Measurements from ENCODE around the gene ABHD2. TPM values are rescaled to one million over a fixed set of nuclear protein-coding genes. Genes with fewer than 3 reads are reported as not detected.
"Not testable (repeated sequence)": the region's sequence is repeated elsewhere in the genome, so short reads cannot be mapped to it uniquely, and the experiment has no call there.

The ABHD2 gene
- total RNA-seq (2014; rRNA removed; shearing (Covaris generic); ENCODE audit: low replicate concordance) = 9.5 and 18.3 TPM in 2 replicates

DNA sequence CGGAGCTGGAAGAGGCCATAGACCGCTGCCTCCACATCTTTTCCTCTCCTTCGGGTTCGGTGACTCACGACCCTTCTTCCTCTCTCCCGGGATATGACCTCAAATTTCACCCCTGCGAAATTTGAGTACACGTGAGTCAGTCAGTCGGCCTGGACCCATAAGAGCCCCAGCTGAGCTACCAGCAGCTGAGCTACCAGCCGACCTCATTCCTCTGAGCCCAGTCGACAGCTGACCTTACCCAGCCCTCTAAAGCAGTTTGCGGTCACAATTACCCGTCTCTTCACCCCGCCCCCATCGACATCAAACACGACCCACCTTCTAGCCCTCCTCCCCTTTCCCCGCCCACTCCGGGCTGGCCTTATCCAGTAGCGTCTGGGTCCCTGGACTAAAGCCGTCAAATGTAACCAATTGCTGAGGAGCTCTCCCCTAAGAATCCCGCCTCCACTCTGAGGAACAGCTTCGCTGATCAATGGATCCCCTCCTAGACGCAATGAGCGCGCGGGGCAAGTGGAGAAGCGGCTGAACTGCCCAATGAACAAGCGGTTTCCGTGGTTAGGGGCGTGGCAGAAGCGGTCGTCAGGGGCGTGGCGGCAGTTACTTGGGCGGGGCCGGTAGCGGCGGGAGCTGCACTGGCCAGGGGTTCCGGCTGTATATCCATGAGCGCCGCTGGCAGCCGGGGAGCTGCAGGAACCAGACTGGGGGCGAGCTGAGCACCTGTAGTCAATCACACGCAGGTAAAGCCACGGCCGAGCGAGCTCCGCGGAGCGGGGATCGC lies at the start of gene ABHD2:
TSS of gene ABHD2 (plus strand) at position 627 of the 775 bp plus-strand sequence. CDS start 27,872 bp downstream, outside the sequence.
- DNase-seq = peak; percentile 99
- H3K9me3 ChIP-seq = no peaks in the 10 kb centered on the region
- H3K27me3 ChIP-seq = no peaks in the 10 kb centered on the region
- peak within 1 kb of the TSS; percentile 91 for H3K4me3 ChIP-seq
- peaks cover 2% of the 10 kb centered on the region for H3K36me3 ChIP-seq

- no peaks in the 10 kb centered on the region for H3K36me3 ChIP-seq
- DNase-seq = no peak
Observed at GRCh38 chr15:89039142-89039541, 49.1 kb upstream of the ABHD2 start.

DNA sequence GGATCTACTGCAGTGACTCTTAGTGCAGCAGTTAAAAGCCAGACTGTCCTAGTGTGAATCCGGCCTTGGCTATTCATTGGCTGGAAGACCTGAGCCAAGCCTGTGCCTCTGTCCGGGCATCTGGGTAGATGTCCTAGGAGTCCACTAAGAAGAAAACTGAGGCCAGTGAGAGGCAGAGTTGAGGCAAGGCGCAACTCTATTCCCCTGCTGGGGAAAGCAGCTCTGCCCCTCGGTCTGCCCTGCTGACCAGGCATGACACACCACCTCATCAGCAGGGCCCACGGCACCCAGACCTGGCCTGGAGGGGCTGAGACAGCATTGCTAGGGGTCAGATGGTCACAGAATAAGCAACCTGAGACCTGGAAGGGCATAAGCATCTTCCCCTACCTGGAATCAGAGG lies 46.7 kb upstream of the ABHD2 start:
- DNase-seq = no peak
- Histone ChIP-seq H3K4me3 (peak overlapping the region; percentile 38), H3K27me3 (no peaks in the 10 kb centered on the region), H3K9me3 (no peaks in the 10 kb centered on the region), H3K36me3 (no peaks in the 10 kb centered on the region)

More at GRCh38 chr15:89039142-89039541, 49.1 kb upstream of the ABHD2 start:
- Histone ChIP-seq H3K4me3 (no peak overlapping the region), H3K27me3 (no peaks in the 10 kb centered on the region), H3K9me3 (no peaks in the 10 kb centered on the region)

DNA sequence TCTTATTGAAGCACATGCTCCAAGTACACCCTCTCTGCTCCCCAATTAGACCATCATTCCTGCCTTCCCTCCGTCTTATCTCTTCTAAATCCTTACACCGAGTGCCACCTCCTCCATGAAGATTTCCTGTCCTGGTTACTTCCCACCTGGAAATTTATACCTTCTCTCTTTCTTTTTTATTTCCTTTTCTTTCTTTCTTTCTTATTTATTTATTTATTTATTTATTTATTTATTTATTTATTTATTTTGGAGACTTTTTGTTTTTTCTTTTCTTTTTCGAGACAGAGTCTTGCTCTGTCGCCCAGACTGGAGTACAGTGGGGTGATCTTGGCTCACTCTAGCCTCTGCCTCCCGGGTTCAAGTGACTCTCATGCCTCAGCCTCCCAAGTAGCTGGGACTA lies 45.9 kb upstream of the ABHD2 start:
- no peaks in the 10 kb centered on the region for H3K27me3 ChIP-seq

DNA sequence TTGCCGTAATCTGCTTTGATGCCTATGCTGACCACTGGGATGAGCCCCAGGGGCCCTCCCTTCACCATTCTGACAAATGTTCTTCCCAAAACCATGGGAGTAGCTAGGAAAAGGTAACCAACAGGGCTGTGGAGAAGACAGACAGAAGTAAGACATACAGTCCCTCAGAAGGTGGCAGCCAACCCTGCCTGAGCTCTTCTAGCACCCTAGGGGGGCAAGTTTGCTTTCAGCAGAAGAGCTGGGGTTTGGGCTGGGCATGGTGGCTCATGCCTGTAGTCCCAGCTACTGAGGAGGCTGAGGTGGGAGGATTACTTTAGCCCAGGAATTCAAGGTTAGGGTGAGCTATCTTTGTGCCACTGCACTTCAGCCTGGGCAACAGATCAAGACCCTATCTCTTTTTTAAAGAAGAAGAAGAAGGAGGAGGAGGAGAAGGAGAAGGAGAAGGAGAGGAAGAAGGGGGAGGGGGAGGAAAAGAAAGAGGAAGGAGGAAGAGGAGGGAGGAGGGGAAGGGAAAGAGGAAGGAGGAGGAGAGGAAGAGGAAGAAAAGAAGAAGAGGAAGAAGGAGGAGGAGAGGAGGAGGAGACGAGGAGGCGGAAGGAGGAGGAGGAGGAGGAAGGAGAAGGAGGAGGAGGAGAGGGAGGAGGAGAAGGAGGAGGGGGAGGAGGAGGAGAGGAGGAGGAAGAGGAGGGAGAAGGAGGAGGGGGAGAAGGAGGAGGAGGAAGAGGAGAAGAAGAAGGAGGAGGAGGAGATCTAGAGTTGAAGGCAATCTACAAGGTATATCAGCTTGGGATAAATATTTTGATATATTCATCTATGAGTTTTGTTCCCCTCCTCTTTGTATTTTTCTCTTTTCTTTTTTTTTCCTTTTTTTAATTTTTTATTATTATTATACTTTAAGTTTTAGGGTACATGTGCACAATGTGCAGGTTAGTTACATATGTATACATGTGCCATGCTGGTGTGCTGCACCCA lies 44.9 kb upstream of the ABHD2 start:
- no peaks in the 10 kb centered on the region for H3K9me3 ChIP-seq
- no peaks in the 10 kb centered on the region for H3K27me3 ChIP-seq
- H3K4me3 ChIP-seq = no peak overlapping the region
- no peaks in the 10 kb centered on the region for H3K36me3 ChIP-seq
- DNase-seq = no peak

More for the DNA sequence above, 45.9 kb upstream of the ABHD2 start:
- Histone ChIP-seq H3K9me3 (no peaks in the 10 kb centered on the region), H3K4me3 (no peak overlapping the region), H3K36me3 (no peaks in the 10 kb centered on the region)
- no peak for DNase-seq

DNA sequence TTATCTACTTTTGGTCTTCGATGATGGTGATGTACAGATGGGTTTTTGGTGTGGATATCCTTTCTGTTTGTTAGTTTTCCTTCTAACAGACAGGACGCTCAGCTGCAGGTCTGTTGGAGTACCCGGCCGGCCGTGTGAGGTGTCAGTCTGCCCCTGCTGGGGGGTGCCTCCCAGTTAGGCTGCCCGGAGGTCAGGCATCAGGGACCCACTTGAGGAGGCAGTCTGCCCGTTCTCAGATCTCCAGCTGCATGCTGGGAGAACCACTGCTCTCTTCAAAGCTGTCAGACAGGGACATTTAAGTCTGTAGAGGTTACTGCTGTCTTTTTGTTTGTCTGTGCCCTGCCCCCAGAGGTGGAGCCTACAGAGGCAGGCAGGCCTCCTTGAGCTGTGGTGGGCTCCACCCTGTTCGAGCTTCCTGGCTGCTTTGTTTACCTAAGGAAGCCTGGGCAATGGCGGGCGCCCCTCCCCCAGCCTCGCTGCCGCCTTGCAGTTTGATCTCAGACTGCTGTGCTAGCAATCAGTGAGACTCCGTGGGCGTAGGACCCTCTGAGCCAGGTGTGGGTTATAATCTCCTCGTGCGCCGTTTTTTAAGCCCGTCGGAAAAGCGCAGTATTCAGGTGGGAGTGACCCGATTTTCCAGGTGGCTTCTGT lies 39.1 kb upstream of the ABHD2 start:
- DNase-seq, H3K36me3 ChIP-seq, H3K4me3 ChIP-seq: not testable (repeated sequence)

GRCh38 chr15:89051875-89052274 lies 36.4 kb upstream of the ABHD2 start:
- Histone ChIP-seq H3K36me3 (no peaks in the 10 kb centered on the region), H3K4me3 (no peak overlapping the region), H3K9me3 (no peaks in the 10 kb centered on the region), H3K27me3 (no peaks in the 10 kb centered on the region)
- DNase-seq = no peak

More for the DNA sequence above, 39.1 kb upstream of the ABHD2 start:
- H3K9me3 ChIP-seq, H3K27me3 ChIP-seq: not testable (repeated sequence)

DNA sequence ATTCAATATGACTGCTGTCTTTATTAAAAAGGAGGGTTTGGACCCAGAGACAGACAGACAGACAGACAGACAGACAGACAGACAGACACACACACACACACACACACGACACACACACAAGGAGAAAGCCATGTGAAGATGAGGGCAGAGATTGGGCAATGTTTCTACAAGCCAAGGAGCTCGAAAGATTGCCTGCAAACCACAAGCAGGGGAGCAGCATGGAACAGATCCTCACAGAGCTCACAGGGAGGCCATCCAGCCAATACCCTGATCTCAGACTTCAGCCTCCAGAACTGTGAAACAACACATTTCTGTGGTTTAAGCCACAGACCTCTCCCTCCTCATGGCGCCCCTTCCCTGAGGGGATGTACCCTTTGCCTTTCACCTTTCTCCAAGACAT lies 35.8 kb upstream of the ABHD2 start:
- no peak for DNase-seq
- Histone ChIP-seq H3K27me3 (no peaks in the 10 kb centered on the region), H3K9me3 (no peaks in the 10 kb centered on the region), H3K36me3 (no peaks in the 10 kb centered on the region), H3K4me3 (no peak overlapping the region)

GRCh38 chr15:89054873-89055272 lies 33.4 kb upstream of the ABHD2 start:
- no peak for DNase-seq
- Histone ChIP-seq H3K27me3 (no peaks in the 10 kb centered on the region), H3K9me3 (no peaks in the 10 kb centered on the region), H3K4me3 (no peak overlapping the region), H3K36me3 (no peaks in the 10 kb centered on the region)

DNA sequence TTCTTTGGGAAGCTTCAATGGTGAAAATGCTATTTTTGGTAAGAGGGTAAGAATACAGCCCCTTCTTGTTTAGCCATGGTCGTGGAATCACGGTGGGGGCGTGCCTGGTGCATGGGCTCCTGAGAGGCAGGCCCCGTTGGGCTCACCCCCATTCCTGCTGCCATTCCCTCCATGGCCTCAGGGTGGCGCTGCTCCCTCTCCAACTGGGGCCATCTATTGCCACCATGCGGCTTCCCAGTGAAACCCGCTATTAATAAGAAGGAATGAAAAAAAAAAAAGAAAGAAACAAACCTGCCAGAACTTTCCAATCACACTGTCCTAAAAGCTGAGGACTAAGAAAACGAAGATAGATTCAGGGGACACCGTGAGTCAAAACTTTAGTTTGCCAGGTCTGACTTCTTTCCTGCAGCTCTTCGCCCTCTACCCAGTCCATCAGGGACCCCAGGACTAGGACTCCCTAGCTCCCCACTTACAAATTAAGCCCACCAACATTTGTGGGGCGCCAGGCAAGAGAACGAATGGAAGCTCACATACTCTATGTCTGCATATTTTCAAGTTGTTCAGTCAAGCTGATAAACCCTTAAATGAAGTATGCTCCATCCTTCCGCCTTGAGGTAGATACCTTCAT lies 30.6 kb upstream of the ABHD2 start:
- Histone ChIP-seq H3K9me3 (no peaks in the 10 kb centered on the region), H3K36me3 (no peaks in the 10 kb centered on the region), H3K4me3 (no peak overlapping the region), H3K27me3 (no peaks in the 10 kb centered on the region)
- DNase-seq = peak; percentile 67

DNA sequence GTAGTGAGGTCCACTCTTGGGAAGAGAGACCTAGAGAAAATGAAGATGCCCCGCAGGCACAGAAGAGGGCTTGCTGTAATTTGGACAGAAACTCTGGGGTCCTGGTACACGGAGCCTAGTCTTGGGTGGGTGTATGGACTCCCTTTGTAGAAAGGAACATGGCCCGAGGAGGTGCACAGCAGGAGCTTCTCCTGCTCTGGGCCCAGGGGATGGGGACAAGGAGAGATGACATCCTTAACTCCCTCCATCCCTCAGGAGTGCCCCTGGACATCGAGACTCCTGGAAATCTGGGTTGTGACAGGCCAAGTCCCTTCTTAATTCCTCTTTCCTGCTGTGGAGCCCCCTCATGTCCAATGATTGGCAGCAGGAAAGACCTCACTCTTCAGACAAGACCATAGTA lies 29.9 kb upstream of the ABHD2 start:
- no peak for DNase-seq
- Histone ChIP-seq H3K4me3 (no peak overlapping the region), H3K27me3 (no peaks in the 10 kb centered on the region), H3K9me3 (no peaks in the 10 kb centered on the region), H3K36me3 (no peaks in the 10 kb centered on the region)

- no peaks in the 10 kb centered on the region for H3K27me3 ChIP-seq
- no peaks in the 10 kb centered on the region for H3K9me3 ChIP-seq
- no peak overlapping the region for H3K4me3 ChIP-seq
- no peaks in the 10 kb centered on the region for H3K36me3 ChIP-seq
- no peak for DNase-seq
Observed at GRCh38 chr15:89058876-89059405, 29.3 kb upstream of the ABHD2 start.

DNA sequence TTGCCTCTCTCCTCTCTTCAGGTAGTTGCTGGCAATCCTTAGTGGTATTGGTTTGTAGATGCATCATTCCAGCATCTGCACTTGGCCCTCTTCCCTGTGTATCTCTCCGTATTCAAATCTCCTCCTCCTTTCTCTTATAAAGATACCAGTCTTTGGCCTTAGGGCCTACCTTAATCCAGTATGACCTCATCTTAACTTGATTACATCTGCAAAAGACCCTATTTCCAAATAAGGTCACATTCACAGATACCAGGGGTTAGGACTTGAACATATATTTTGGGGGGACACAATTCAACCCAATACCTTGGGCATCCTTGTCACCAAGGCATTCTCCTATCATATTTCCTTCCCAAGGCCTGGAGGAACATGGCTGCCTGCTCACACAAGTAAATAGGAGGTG lies 22.0 kb upstream of the ABHD2 start:
- H3K27me3 ChIP-seq = no peaks in the 10 kb centered on the region
- DNase-seq = no peak
- H3K4me3 ChIP-seq = no peak overlapping the region
- H3K36me3 ChIP-seq = no peaks in the 10 kb centered on the region
- H3K9me3 ChIP-seq = peaks cover 15% of the 10 kb centered on the region

DNA sequence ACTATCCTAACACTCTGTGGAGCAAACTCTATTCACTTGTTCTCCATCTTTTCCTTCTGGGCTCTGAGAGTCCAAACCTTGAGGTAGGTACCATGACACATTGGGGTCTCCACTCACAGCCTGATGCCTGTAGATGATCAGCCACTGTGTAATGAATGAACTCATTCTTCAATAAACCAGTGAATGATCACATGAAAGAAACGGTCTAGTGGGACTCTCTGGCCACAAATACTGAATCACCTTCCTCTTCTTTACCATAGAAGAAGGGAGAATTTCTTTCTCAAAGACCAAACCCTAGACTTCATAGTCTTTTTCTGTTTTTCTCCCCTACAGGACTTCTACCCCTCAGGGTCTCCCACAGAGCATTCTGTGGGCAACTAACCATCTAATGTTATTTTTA lies 20.5 kb upstream of the ABHD2 start:
- Histone ChIP-seq H3K27me3 (no peaks in the 10 kb centered on the region), H3K4me3 (no peak overlapping the region), H3K36me3 (no peaks in the 10 kb centered on the region), H3K9me3 (peaks cover 15% of the 10 kb centered on the region)
- no peak for DNase-seq

DNA sequence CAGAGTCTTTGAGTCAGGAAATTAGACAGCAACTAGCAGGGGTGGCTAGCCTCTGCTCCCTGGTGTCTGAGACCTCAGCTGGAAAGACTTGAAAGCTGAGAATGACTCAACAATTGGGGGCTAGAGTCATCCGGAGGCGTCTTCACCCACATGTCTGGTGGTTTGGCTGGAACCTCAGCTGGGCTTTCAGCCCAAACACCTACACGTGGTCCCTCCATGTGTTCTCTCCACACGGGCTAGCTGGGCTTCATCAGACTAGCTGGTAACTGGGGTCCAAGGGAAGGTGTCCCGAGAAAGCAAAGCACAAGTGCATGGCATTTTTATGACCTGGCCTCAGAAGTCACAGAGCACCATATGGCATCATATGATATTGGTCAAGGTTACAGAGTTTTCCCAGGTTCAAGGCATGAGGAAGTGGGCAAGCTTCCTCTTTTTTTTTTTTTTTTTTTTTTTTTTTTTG lies 19.9 kb upstream of the ABHD2 start:
- Histone ChIP-seq H3K27me3 (no peaks in the 10 kb centered on the region), H3K4me3 (no peak overlapping the region)
- peak; percentile 93 for DNase-seq

More for the DNA sequence above, 19.9 kb upstream of the ABHD2 start:
- H3K9me3 ChIP-seq = peaks cover 15% of the 10 kb centered on the region
- no peaks in the 10 kb centered on the region for H3K36me3 ChIP-seq
